GM18526 (cell line): Measurements from ENCODE around the gene IGLL5.

Source experiments
- POLR2A ChIP-seq: IDR thresholded peaks from 3 replicates; pipeline ENCODE4 v1.6.1; 2011; ENCODE audit not compliant: insufficient read length; ENCODE audit errors: extremely low read depth

Gene IGLL5

DNA sequence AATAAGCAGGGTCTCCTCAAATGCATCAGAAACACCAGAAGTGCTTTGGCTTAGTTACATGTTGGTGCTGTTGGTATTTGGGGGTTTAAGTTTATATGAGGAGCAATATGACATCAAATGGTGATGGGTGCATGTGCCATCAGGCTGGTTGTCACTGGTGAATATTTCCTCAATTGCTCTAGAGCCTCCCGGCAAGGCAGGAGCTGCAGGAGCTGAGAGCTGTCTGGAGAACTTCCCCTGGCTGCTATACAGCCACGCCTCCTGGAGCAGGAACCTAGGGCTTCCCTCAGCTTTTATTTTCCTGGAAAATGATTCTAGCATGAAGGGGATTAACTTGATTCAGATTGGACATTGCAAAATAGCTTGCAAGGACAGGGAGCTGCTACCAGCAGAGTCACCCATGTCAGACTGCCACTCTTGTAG, 15.8 kb downstream of the IGLL5 start:
- no peak for TF ChIP-seq POLR2A

DNA sequence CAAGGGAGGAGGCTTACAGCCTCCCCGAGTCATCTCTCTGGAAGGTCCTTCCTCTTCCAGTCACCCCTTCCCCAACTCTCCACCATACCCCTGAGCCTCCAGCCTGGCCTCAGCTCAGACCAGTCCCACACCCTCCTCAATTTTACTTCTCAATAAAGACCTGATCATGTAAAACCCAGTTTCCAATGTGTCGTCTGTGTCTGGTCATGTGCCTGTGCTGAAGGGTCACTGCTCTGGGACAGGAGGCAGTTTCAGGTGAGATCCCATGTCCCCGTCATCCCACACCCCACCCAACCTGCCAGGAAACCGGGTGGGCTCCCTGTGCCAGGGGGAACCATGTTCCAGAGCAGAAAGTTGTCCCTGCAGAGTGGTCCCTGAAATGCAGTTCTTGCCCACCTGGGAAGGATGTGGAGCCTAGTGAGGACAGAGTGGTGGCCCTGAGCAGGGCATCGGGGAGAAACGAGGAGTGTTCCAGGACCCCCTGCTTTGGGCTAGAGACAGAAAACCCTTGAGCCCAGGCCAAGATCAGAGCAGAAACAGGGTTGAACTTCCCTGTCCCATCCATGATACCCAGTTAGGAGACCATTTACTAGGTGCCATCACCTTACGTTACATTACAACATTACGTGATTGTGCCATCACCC, 19.4 kb downstream of the IGLL5 start:
- TF ChIP-seq POLR2A, result peak; percentile 87

DNA sequence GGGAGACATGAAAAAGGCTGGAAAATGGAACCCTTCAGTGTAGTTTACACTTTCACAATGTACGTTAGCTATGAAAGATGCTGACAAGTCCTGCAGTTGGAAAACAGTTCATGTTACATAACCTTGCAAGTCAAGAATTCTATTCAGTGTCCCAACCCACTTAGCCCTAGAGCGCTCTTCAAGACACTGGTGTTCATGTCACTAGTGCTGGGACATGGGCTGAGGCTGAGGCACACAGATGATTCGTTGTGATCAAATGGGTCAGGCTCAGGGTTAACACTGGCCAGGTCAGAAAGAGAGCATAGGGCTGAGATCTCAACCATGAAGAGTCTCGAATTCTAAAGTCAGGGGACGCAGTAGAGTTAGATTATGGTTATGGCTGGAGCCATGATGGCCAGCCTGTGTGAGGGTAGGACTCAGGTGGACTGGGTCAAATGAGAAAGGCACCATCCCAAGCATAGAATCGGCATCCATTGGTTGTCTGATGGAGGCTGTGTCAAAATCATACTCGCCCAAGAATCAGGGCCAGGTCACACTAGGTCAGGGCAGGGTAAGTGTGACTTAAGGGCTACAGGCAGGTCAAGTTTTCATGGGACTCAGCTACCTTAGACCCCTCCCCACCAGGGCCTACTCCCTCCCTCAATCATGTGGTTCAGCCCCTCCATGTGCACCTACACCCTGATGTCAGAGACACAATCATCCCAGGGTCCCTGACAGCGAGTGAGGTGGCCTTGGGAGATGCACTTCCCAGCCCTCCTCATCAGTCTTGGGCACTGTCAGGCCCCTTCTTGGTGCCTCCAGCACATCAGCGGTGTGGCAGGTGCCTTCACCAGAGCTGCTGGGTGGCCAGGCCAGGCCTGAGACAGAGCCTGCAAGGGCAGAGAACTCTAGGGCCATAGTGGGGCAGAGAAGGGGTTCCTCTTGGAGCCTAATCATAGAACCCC, 20.2 kb downstream of the IGLL5 start:
- TF ChIP-seq POLR2A, result peak; percentile 24

DNA sequence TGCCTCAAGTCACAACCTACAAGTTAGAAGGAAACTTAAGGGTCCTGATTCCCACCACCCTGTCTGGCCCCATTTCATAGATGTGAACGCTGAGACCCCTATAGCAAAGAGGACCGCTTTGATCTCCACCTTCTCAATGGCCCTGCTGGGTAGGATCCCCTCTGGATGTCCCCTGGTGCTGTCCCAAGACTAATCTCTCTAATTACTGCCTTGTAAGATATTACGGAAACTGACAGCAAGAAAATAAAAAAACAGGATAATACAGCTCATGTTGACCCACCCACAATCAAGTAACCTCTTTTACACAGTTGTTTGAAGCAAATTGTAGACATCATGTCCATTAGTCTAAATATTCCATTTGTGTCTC, 20.9 kb downstream of the IGLL5 start:
- no peak for TF ChIP-seq POLR2A

DNA sequence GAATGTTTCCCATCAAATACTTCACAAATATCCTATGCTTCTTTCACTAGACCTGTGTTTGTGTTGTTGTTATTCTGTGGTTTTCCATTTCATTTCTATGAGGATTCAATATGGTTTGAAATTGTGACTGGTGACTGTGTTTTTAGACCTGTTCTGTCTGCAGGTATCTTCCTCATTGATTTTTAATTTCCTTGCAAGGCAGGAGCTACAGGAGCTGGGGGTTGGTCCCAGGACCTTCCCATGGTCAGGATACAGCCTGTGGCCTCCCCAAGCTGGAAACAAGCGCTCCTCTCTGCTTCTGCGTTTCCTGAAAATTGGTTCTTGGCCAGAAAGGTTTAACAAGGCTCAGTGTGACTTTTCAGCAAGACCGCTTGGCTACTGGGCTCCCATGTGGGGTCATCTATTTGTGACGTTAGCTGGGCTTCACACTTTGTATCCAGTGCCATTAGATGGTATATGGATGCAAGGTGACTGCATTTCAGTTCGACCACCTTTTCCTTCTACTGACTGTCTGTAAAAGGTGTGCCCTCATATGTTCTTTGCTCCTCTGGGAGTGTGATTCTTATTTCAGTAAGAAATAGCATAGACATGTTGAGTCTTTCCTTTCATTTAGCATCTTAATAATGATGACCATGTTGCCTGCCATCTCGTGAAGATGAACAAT, 21.5 kb downstream of the IGLL5 start:
- TF ChIP-seq POLR2A, result no peak

DNA sequence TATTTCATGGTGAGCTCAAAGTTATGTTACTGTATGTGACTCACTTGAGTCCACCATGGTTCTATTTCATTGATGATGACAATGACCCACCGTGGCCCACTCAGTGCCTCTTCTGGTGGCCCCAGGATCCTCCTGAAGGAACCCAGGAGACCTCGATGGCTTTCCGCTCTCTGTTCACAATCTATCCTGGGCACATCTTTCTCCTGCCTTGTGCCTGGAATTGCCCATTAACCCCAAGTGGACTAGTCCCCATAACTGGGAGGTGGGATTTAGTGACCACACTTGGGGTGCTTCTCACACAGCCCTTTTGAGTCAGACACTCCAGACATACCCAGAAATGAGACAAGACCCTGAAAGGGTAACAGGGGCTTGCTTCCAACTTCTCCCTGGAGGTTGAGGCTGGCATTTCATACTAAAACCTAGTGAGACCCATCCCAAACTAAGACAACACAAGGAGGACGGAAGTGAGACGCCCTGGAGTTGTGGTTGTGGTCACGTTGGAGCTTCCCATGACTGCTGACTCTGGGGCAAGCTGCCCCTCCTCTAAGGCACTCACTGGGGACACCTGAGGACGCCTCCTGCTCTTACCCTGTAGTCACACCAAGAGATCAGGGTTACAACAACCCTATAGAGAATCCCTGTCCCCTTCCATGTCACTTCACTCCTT, 22.1 kb downstream of the IGLL5 start:
- no peak for TF ChIP-seq POLR2A

DNA sequence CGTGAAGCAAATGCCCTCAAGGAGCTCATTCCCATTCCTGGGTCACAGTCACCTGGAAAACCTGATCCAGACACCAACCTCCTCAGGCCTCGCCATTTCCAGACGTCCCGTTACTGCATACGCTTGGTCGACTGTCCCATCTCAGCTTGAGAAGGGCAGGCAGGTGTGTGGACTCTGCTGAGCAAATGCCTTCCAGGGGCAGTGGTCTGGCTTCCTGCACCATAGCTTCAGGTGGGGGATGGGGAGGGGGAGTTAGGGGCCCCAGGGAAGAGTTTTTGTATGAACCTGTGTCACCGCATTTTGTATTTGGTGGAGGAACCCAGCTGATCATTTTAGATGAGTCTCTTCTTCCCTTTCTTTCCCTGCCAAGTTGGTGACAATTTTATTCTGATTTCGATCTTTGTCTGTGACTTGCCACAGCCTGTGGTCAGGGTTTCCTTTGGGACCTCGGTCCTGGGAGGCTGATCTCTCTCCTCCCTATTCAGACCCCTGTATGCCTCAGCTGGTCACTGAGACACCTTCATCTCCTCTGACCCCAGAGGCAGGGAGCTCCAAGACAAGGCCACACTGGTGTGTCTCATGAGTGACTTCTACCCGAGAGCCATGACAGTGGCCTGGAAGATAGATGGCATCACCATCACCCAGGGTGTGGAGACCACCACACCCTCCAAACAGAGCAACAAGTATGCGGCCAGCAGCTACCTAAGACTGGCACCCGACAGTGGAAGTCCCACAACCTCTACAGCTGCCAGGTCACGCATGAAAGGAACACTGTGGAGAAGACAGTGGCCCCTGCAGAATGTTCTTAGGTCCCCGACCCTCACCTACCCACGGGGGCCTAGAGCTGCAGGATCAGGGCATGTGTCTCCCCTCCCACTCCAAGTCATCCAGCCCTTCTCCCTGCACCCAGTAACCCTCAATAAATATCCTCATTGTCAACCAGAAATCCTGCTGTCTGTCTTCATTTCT, 22.9 kb downstream of the IGLL5 start:
- TF ChIP-seq POLR2A, result no peak

DNA sequence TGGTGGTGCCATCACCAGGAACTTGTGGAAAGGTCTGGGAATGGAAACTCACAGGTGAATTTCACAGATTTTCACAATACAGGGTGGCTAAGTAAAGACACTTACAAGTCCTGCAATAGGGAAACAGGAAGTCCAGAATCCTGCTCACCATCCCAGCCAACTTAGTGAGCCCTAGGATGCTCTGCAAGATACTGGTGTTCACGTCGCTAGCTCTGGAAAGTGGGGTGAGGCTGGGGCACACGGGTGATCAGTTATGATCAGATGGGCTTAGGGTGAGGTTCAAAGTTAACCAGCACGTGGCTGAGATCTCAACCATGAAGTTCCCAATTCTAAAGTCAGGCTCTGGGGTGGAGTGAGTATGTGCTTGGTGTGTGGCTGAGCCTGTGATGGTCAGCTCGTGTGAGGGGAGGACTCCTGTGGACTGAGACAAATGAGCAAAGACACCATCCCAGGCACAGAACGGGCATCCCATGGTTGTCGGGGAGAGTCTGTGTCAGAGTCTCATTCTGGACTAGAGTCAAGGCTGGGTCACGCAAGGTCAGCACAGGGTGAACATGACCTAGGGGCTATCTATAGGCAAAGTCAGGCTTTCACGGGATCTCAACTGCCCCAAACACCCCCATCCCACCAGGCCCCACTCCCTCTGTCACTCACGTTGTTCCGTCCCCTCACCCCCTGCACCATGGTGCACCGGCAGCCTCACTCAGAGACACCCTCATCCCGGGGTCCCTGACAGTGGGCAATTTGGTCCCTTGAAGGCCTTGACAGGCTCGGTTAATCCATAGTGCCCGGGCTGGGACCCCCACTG, 23.9 kb downstream of the IGLL5 start:
- TF ChIP-seq POLR2A, result no peak

DNA sequence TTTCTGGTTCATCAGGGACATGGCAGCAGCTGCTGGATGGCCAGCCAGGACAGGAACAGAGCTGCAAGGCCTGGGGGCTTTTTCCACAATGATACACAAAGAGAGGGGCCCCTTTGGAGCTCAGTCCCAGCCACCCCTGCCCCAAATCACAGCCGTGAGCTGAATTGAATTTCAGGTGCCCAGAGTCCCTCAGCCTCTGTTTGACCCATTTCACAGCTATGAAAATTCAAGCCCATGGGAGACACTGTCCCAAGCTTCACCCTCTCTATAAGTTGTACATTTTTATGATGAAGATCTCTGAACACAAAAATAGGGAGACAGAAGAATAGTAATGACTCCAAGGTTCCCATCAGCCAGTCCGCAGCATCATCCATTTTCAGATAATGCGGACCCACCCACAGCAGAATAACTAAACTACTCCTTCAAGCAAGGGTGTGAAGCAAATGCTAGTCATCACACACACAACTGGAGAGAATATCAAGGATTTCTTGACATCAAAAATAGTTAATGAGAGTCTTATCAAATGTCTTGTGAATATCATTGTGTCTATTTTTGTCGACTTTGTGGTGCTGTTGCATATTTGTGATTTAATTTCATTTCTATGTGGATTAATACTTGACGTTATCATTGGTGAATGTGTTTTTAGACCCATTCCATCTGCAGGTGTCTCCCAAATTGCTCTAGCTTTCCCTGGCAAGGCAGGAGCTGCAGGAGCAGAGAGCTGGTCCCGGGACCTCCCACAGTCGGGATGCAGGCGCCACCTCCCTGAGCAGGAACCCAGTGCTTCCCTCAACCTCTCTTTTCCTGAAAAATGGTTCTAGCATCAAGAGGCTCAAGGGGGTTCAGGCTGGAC, 24.7 kb downstream of the IGLL5 start:
- TF ChIP-seq POLR2A, result no peak

DNA sequence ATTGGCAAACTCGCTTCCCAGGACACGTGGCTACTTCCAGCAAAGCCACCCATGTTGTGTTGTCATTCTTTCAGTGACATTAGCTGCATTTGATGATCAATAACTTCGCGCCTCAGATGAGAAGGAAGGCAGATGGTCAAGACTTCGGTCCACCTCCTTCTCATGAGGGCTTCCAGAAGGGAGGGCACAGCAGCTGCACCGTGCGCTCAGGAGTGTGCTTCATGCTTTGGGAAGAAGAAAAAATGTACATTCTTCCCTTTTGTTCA, 25.3 kb downstream of the IGLL5 start:
- no peak for TF ChIP-seq POLR2A

DNA sequence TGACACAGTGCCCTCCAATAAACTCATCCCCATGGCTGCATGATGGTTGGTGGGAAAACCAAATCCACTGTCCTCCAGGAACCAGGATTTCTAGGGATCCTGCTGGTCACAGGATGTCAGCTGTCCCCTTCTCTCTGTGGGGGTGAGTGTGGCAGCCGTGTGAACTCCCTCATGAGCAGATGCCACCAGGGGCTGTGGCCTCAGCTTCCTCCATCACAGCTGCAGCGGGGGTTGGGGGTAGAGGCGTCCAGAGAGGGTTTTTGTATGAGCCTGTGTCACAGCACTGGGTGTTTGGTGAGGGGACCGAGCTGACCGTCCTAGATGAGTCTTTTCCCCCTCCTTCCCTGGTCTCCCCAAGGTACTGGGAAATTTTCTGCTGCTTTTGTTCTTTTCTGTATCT, 26.4 kb downstream of the IGLL5 start:
- no peak for TF ChIP-seq POLR2A

DNA sequence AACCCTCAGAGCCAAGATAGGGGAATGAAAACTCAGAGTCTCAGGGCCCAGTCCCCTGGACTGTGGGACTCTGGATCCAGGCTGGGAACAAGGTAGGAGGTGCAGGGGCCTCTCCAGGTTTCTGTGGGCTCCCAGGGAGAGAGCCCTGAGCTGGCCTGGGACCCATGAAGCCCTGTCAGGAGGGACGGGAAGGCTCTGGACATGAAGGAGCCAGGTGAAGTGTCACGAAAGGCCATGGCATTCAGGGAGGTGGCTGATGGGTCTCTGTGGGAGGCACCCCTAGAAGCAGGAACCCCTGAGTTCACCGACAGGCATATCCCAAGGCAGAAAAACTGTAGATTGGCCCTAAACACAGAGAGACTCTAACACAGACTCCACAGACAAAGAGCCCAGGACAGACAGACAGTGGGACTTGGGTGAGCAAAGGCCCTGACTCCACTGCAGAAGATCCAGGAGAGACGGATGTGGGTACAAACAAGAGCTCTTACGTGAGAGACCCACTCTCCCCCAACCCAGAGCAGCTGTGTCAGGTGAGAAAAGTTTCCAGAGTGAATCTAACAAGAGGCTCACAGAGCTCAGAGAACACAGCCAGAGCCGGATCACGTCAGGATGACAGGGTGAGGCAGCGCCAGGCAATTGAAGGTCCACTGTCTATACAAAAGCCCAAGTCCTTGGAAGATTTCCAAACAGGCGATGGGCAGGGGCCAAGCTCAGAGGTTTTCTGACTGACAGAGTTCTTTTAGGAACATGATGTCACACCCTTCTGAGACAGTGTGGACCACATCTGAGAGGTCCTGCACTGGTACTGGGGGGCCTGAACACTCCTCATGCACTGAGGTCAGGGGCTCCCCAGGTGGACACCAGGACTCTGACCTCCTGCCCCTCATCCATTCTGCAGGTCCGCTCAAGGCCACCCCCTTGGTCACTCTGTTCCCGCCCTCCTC, 27.4 kb downstream of the IGLL5 start:
- TF ChIP-seq POLR2A, result no peak
